HepG2 (cell line): ENCODE results near the gene LTC4S. TPM values are rescaled to one million over a fixed set of nuclear protein-coding genes. Genes with fewer than 3 reads are reported as not detected.

Experiments used
- ATAC-seq: fragments of 200-7000 bp; cut with Tn5 transposase; 3 replicates; pipeline ENCODE4 v1.9.1; 2020; ENCODE audit warnings: mild to moderate bottlenecking, moderate library complexity
- BruUV-seq: library from RNA; stranded (reverse); fragments of 400-500 nt; replicated peaks from 2 replicates; lab custom pipeline; 2021; lab: Mats Ljungman, UMichigan
- CTCF ChIA-PET: fragments of 300-600 bp; formaldehyde crosslinking; extraction: SDS; loops from one replicate; lab custom pipeline; 2021; ENCODE audit warnings: low total read pairs, inconsistent platforms, low intra/inter-chr PET ratio; lab: Yijun Ruan, JAX
- POLR2A ChIA-PET: fragments of 350-600 bp; sonication (Branson Sonifier 250); formaldehyde crosslinking; loops from one replicate; lab custom pipeline; 2020; ENCODE audit warnings: antibody characterized with exemption, inconsistent platforms; lab: Yijun Ruan, JAX
- DNase-seq: peaks from one replicate; pipeline ENCODE4 v3.0.0-alpha.2; 2015; ENCODE audit warnings: low spot score
- FAIRE-seq: peaks from 3 replicates; lab custom pipeline; 2011; peaks lifted over from hg19 to GRCh38; lab: Jason Lieb, UNC
- H2AFZ ChIP-seq: one replicate; pipeline ENCODE4 v1.6.1; 2011; ENCODE audit warnings: low read length, inconsistent platforms
- H3K27ac ChIP-seq: fragments of 300-600 bp; 3 replicates; pipeline ENCODE4 v1.8.0; 2011; ENCODE audit warnings: mixed run types, mild to moderate bottlenecking, mixed read lengths, low read length, inconsistent platforms; ENCODE audit not compliant: insufficient read depth; ENCODE audit errors: extremely low read length
- H3K27me3 ChIP-seq, 2 experiments: fragments of 200-600 bp in 1 of 2; 2 replicates in 1 of 2; 3 replicates in 1 of 2; pipeline versions ENCODE4 v1.6.0 to v1.8.0; 2011; ENCODE audit warnings: low read length in 2 of 2, mild to moderate bottlenecking in 2 of 2, moderate library complexity in 2 of 2, inconsistent platforms in 1 of 2; ENCODE audit not compliant: insufficient read depth in 2 of 2, control insufficient read depth in 1 of 2
- H3K36me3 ChIP-seq, 2 experiments: fragments of 200-600 bp in 1 of 2; replicated peaks in 1 of 2; 2 replicates in 1 of 2; 3 replicates in 1 of 2; pipeline versions ENCODE4 v1.5.1 to v1.8.0; 2011; ENCODE audit warnings: low read length in 2 of 2, inconsistent platforms in 1 of 2; ENCODE audit not compliant: insufficient read depth in 2 of 2, control insufficient read depth in 1 of 2
- H3K4me1 ChIP-seq: 2 replicates; pipeline ENCODE4 v1.5.1; 2012; ENCODE audit warnings: low read length, inconsistent platforms; ENCODE audit not compliant: insufficient read depth
- H3K4me2 ChIP-seq: 2 replicates; pipeline ENCODE4 v1.6.0; 2011; ENCODE audit warnings: low read depth, low read length, inconsistent platforms
- H3K4me3 ChIP-seq, 3 experiments: fragments of 200-600 bp in 1 of 3; sonication (generic), shearing (Covaris generic) in 1 of 3; replicated peaks in 1 of 3; 2 replicates each; pipeline ENCODE4 v1.5.1; 2011 to 2016; ENCODE audit warnings: low read length in 3 of 3, inconsistent platforms in 2 of 3, low read depth in 2 of 3, mild to moderate bottlenecking in 2 of 3, control low read depth in 1 of 3, mixed read lengths in 1 of 3; ENCODE audit not compliant: insufficient read depth in 1 of 3
- H3K79me2 ChIP-seq: one replicate; pipeline ENCODE4 v1.6.1; 2011; ENCODE audit warnings: low read length, inconsistent platforms; ENCODE audit not compliant: insufficient read depth
- H3K9ac ChIP-seq: 2 replicates; pipeline ENCODE4 v1.6.0; 2011; ENCODE audit warnings: mild to moderate bottlenecking, low read depth, low read length, inconsistent platforms; ENCODE audit not compliant: insufficient read depth
- H3K9me3 ChIP-seq: 2 replicates; pipeline ENCODE4 v1.5.1; 2012; ENCODE audit warnings: mild to moderate bottlenecking, low read length
- H4K20me1 ChIP-seq: 2 replicates; pipeline ENCODE4 v1.6.0; 2011; ENCODE audit warnings: inconsistent platforms, mild to moderate bottlenecking, low read length, moderate library complexity; ENCODE audit not compliant: insufficient read depth
- AFF4 ChIP-seq: sonication (generic); formaldehyde crosslinking; IDR thresholded peaks from 2 replicates; pipeline ENCODE4 v1.4.0; 2020; ENCODE audit warnings: missing genetic modification reagents
- ATF6 ChIP-seq: sonication (generic); formaldehyde crosslinking; conservative IDR thresholded peaks from 2 replicates; pipeline ENCODE4 v1.4.0; 2020; ENCODE audit warnings: missing genetic modification reagents
- CERS6 ChIP-seq: sonication (generic); formaldehyde crosslinking; IDR thresholded peaks from 2 replicates; pipeline ENCODE4 v1.5.0; 2020; ENCODE audit warnings: missing genetic modification reagents
- ESRRA ChIP-seq: sonication (generic); formaldehyde crosslinking; IDR thresholded peaks from 2 replicates; pipeline ENCODE4 v1.5.1; 2020; ENCODE audit warnings: mild to moderate bottlenecking, low read depth, missing genetic modification reagents
- EZH2 ChIP-seq: conservative IDR thresholded peaks from 2 replicates; pipeline ENCODE4 v1.6.1; 2012; ENCODE audit warnings: mild to moderate bottlenecking, low read depth, low read length, moderate library complexity
- RERE ChIP-seq: IDR thresholded peaks from 2 replicates; pipeline ENCODE4 v1.6.1; 2016; ENCODE audit warnings: low read depth, missing genetic modification reagents, missing compliant biosample characterization
- SP4 ChIP-seq: sonication (generic); formaldehyde crosslinking; IDR thresholded peaks from 2 replicates; pipeline ENCODE4 v1.8.1; 2023; ENCODE audit warnings: mild to moderate bottlenecking, missing genetic modification reagents
- TRIM24 ChIP-seq: sonication (generic); formaldehyde crosslinking; IDR thresholded peaks from 2 replicates; pipeline ENCODE4 v1.8.0; 2022; ENCODE audit warnings: mild to moderate bottlenecking, missing genetic modification reagents
- ZIK1 ChIP-seq: sonication (generic); formaldehyde crosslinking; IDR thresholded peaks from 2 replicates; pipeline ENCODE4 v1.5.0; 2020; ENCODE audit warnings: mild to moderate bottlenecking, low read depth, missing genetic modification reagents, borderline replicate concordance
- ZNF207 ChIP-seq: fragments of 450-650 bp; IDR thresholded peaks from 2 replicates; pipeline ENCODE4 v1.6.1; 2016; ENCODE audit warnings: antibody characterized with exemption, borderline replicate concordance
- ZNF768 ChIP-seq: sonication (generic); formaldehyde crosslinking; IDR thresholded peaks from 2 replicates; pipeline ENCODE4 v1.4.0; 2020; ENCODE audit warnings: missing genetic modification reagents
- WGBS: methylation state at CpG from one replicate; pipeline ENCODE4 v1.1.6; 2017; ENCODE audit warnings: low lambda C conversion rate; 5-methylcytosine and 5-hydroxymethylcytosine counted together
- in situ Hi-C: cut with HindIII; loops from 2 replicates; pipeline ENCODE4 v1.10.0; 2017; ENCODE audit warnings: low pct_unique_long_range_greater_than_20kb; ENCODE audit not compliant: extremely low pct_ligation_motif_present
- intact Hi-C: fragments of 100-400 bp; cut with micrococcal nuclease; formaldehyde crosslinking; loops from one replicate; pipeline ENCODE4 v1.10.0; 2022; ENCODE audit not compliant: unreplicated experiment
- polyA plus RNA-seq, 8 experiments: library from polyadenylated mRNA; depleted of rRNA in 3 of 8; stranded (reverse) in 7 of 8; unstranded in 1 of 8; fragments of >200 nt; fragmentation: Illumina TruSeq in 4 of 8; extraction: Trizol in 4 of 8; gene quantifications; 2 replicates each; pipeline versions ENCODE4 v1.2.1 to v1.2.3, GENCODE V29; 2011 to 2016; ENCODE audit warnings: low read depth in 4 of 8, missing spikeins in 1 of 8, mixed read lengths in 1 of 8; ENCODE audit not compliant: insufficient read depth in 1 of 8
- total RNA-seq, 5 experiments: library from RNA; depleted of rRNA; stranded (reverse); fragments of >200 nt; fragmentation: Illumina TruSeq; extraction: Trizol; gene quantifications; 2 replicates each; pipeline ENCODE4 v1.2.3, GENCODE V29; 2016; ENCODE audit warnings: low read depth in 1 of 5

The LTC4S gene
- total and polyA plus RNA-seq, 2 of the 13 experiments (the other 11 are each of a cell fraction or from before 2014, with no cell fraction given), result 0.35 TPM; not detected in 1

GRCh38 chr5:179764056-179764455 lies 29.7 kb upstream of the LTC4S start:
- 87% methylated on average over 8 of the region's 8 CpGs for WGBS
- Histone ChIP-seq H3K4me3 (no peak overlapping the region), H3K4me2 (no peak overlapping the region), H3K36me3 (peaks cover 19 to 43% of the 10 kb centered on the region in 2 experiments), H3K27ac (no peak overlapping the region), H3K27me3 (no peaks in the 10 kb centered on the region), H2AFZ (no peak overlapping the region), H3K9ac (no peak overlapping the region), H3K4me1 (peaks cover 27% of the 10 kb centered on the region), H3K79me2 (peaks cover 53% of the 10 kb centered on the region), H3K9me3 (no peaks in the 10 kb centered on the region), H4K20me1 (peaks cover 29% of the 10 kb centered on the region)
- in situ Hi-C loops (loop anchor here (25.0 kb wide), 1 partner anchor 323 kb away; no protein-coding TSS in a partner anchor), intact Hi-C loops (loop anchor here (10.0 kb wide), 1 partner anchor 141 kb away; the partner anchor contains the start of gene TBC1D9B)
- no peak for FAIRE-seq
- POLR2A ChIA-PET, result interaction anchor here (1.4 to 2.6 kb wide), 2 partner anchors 32 to 68 kb away, joined by 5 to 11 read pairs; partner anchors contain the start of gene MAML1
- no peak for DNase-seq
- BruUV-seq, result no TSS peak
- ATAC-seq, result no peak
- CTCF ChIA-PET, result interaction anchor here (1.9 kb wide), 1 partner anchor 32 kb away, joined by 11 read pairs; no protein-coding TSS in a partner anchor
- no peak for TF ChIP-seq EZH2
- no peak for TF ChIP-seq ATF6
- no peak for TF ChIP-seq RERE (CRISPR knock-in tag)
- no peak for TF ChIP-seq ESRRA (CRISPR knock-in tag)
- no peak for TF ChIP-seq ZNF768 (CRISPR knock-in tag)
- no peak for TF ChIP-seq ZIK1 (CRISPR knock-in tag)
- TF ChIP-seq SP4 (CRISPR knock-in tag), result no peak
- no peak for TF ChIP-seq CERS6 (CRISPR knock-in tag)
- no peak for TF ChIP-seq TRIM24 (CRISPR knock-in tag)
- TF ChIP-seq AFF4 (CRISPR knock-in tag), result no peak
- TF ChIP-seq ZNF207, result no peak
